GM21529 (cell line): Measurements from ENCODE around the gene HYOU1.
"Not testable (repeated sequence)": the region's sequence is repeated elsewhere in the genome, so short reads cannot be mapped to it uniquely, and the experiment has no call there.

ENCODE experiments used
- ATAC-seq: cut with Tn5 transposase; IDR thresholded peaks from one replicate; pipeline ENCODE4 v1.9.1; 2021; ENCODE audit not compliant: unreplicated experiment

The HYOU1 gene

DNA sequence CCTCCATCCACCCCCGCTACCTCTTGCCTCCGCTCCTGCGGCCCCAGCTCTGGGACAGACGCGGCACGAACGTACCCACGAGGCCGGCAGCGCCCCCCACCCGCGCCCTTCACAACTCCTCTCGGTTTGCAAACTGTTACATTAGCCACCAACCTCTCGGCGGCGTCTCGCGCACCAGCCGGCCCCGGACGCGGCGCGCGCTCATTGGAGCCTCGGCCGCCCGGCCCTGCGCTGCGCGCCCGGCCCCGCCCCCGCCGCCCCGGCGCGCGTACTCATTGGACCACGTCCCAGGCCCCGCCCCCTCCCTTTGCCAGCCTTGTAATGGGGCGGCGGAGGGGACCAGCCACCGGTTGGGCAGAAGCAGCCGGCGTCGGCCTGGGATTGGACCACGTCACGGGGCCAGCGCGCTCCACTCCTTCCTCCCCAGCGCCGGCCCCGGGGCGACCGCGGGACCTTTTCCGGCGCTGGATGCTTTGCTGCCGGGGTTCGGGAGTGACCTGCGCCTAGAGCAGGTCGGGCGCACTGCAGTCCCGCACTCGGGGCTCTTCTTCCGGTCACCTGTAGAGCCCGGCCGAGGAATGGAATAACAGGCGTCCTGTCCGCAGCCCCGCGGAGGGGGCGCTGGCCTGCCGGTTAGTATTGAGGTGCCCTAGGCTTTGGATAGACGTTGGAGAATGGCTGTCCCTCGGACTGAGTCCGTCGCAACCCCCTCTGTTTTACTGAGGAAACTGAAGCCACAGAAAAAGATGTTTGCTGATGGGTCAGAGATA is at the start of gene HYOU1:
Gene HYOU1 (minus strand): TSS at position 206 of the 770 bp plus-strand sequence. CDS start 1,045 bp downstream, outside the sequence.
- ATAC-seq: peak; percentile 91

GRCh38 chr11:119103793-119104192 is 46.8 kb upstream of the HYOU1 start:
- ATAC-seq: no peak

- ATAC-seq: not testable (repeated sequence)
Measured at GRCh38 chr11:119103161-119103664, 46.2 kb upstream of the HYOU1 start.

GRCh38 chr11:119101759-119102423 is 44.9 kb upstream of the HYOU1 start, which contains the start of gene DPAGT1:
Gene DPAGT1 (minus strand): TSS chr11:119101853. CDS start chr11:119101655, 198 bp downstream.
- peak; percentile 75 for ATAC-seq

- ATAC-seq: peak; percentile 11
Measured at GRCh38 chr11:119100994-119101758, 44.2 kb upstream of the HYOU1 start.

- ATAC-seq: no peak
Measured at GRCh38 chr11:119100246-119100970, 43.4 kb upstream of the HYOU1 start.

GRCh38 chr11:119099711-119100110 is 42.7 kb upstream of the HYOU1 start:
- ATAC-seq: no peak

GRCh38 chr11:119095066-119095880 is 38.3 kb upstream of the HYOU1 start:
- ATAC-seq: peak; percentile 84

- peak; percentile 34 for ATAC-seq
Measured at GRCh38 chr11:119094816-119095065, 37.7 kb upstream of the HYOU1 start.

- peak; percentile 1 for ATAC-seq
Measured at GRCh38 chr11:119093942-119094815, 37.2 kb upstream of the HYOU1 start.

DNA sequence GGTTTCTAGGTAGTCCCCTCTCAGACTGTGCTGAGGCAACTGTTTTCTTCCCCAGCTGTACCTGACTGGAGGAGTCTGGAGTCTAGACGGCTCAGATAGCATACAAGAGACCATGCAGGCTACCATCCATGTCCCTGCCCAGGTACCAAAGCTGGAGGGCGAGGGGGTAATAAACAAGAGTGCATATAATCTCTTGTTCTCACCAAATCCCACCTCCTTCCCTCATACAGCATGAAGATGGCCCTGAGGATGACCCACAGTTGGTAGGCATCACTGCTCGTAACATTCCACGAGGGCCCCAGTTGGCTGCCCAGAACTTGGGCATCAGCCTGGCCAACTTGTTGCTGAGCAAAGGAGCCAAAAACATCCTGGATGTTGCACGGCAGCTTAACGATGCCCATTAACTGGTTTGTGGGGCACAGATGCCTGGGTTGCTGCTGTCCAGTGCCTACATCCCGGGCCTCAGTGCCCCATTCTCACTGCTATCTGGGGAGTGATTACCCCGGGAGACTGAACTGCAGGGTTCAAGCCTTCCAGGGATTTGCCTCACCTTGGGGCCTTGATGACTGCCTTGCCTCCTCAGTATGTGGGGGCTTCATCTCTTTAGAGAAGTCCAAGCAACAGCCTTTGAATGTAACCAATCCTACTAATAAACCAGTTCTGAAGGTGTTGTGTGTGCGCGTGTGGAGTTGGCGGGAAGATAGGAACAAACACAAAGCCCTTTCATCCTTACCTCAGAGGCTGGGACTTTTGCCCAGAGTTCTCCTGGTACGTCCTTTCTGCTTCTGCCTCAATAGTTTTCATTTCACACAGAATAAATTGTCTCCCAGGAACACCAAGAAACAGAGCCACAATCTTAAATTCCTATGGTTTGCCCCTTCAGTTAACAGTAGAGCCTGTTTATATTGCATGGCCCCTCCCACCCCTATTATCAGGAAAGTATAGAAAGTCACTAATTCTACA is 36.2 kb upstream of the HYOU1 start:
- no peak for ATAC-seq

DNA sequence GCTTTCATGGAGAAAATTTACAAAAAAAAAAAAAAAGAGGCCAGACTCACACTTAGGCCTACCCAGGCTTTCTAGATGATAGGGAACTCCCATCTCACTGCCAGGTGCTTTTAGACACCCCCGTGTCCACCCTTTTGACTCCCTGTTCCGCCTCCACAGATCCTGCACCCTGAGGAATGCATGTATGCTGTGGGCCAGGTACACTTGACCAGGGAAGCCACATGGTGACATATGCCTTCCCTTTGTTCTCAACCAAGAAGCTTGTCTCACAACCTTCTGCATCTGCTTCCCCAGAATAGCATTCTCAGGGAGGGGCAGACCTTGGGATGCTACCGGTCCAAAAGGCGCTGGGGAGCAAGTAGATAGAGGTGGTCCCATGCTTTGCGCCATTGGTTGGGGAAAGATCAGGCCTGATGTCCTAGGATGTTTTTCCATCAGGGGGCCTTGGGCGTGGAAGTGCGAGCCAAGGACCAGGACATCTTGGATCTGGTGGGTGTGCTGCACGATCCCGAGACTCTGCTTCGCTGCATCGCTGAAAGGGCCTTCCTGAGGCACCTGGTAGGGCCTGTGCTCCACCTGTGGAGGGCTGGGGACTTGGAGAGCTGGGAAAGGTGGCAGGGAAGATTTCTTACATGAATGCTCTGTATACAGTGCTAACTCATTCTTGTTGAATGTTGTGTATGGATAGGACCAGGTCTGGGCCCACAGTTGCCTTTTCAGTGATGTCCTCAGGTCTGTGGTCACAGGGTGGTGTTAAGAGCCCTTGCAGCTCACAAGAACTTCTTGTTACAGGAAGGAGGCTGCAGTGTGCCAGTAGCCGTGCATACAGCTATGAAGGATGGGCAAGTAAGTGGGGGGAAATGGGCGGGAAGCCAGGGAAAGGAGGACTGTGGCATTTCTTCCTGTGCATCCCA is 35.2 kb upstream of the HYOU1 start:
- no peak for ATAC-seq

DNA sequence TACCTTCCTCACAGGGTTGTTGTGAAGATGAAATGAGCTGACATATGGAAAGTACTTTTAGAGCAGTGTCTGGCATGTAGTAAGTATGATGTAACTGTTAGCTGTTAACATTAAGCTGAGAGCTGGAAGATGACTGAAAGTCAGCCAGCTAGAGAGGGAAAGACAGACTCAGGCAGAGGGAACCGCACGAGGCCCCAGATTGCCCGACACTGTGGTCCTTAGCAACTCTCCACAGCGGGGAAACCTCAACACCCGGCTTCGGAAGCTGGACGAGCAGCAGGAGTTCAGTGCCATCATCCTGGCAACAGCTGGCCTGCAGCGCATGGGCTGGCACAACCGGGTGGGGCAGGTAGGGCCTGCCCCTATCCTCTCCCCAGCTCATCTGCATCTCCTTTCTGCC is 34.2 kb upstream of the HYOU1 start:
- no peak for ATAC-seq

GRCh38 chr11:119089319-119089718 is 32.3 kb upstream of the HYOU1 start:
- no peak for ATAC-seq

- ATAC-seq: no peak
Measured at GRCh38 chr11:119088406-119088805, 31.4 kb upstream of the HYOU1 start.

- no peak for ATAC-seq
Measured at GRCh38 chr11:119087747-119088241, 30.8 kb upstream of the HYOU1 start.

GRCh38 chr11:119087123-119087522 is 30.1 kb upstream of the HYOU1 start:
- ATAC-seq: no peak
